Left hindlimb (tissue), 1 donor: Measurements from ENCODE around the gene PTGR3.

ENCODE experiments used
- DNase-seq: peaks from one replicate; pipeline ENCODE4 v3.0.0-alpha.2; 2018

Gene PTGR3

DNA sequence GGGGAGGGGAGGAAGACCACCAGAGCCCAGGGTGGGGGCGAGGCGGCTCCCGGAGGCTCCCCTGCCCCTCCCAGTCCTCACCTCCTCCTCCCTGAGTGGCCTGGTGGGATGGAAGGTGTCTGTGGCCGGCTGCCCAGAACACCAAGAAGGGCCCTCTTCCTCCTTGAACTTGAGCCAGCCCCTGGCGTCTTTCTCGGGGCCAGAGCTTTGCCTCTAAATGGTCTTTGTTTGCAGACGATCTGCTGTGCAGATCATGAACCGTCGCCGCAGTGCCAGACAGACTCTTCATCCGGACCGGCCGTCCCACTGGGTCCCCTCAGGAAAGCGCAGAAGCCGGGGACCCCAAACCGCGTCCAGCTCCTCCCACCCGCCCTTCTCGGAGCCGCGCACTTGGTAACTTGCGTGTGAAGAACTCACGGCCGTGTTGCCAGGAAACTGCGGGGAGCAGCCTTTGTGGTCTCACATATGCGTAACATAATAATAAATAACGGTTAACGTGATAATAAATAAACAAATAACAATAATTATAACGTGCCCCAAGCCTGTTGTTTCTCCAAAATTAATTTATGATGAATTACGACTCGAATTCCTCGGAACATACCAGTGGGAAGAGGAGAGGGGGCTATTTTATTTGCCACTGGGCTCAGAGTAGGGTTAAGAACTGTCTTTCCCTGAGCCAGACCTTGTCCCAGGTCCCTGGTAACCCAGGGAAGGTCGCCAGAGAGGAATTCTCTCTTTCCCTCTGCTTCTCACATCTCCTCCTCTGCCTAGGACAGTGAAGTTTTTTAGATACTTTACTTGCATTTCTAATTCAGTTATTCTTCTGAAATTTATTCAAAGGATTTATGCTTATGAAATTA lies 41.0 kb downstream of the PTGR3 start:
- DNase-seq: no peak

DNA sequence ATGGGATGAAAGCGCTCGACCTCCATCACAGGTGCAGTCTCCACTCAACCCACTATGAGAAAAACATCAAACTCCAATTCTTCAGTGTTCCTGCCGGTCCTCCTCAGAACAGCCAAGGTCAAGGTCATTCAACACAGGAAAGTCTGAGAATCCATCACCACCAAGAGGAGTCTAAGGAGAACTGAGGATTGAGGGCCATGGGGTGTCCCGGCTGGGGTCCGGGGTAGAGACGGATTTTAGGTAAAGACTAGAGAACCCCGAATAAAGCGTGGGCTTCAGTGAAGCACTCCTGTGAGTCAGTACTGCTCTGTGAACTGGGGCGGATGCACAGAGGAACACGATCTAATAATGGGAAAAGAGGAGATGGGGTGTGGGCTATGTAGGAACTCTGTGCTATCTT lies 41.8 kb downstream of the PTGR3 start:
- no peak for DNase-seq

DNA sequence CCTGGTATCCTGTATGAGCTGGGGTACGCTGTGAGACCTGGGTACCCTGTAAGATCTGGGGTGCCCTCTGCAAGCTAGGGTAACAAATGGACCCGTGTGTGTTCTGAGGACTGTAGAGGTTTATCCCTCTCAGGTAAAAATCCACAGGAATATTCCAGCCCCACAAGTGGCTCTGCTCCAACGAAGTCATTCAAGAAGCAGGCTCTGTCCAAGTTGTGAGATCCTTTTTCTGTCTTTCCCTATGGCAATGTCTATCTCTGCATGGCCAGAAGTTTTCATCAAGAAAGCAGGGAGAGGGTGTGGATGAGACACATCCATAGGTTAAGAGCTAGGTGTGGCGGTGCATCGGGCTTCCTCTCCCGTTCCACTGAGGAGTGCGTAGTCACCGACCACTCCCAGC lies 43.0 kb downstream of the PTGR3 start:
- DNase-seq: no peak

- DNase-seq: no peak
Measured at GRCh38 chr18:75164479-75164878, 44.5 kb downstream of the PTGR3 start.

- DNase-seq: no peak
Measured at GRCh38 chr18:75163736-75164135, 45.2 kb downstream of the PTGR3 start.

GRCh38 chr18:75162978-75163377 lies 46.0 kb downstream of the PTGR3 start:
- no peak for DNase-seq

DNA sequence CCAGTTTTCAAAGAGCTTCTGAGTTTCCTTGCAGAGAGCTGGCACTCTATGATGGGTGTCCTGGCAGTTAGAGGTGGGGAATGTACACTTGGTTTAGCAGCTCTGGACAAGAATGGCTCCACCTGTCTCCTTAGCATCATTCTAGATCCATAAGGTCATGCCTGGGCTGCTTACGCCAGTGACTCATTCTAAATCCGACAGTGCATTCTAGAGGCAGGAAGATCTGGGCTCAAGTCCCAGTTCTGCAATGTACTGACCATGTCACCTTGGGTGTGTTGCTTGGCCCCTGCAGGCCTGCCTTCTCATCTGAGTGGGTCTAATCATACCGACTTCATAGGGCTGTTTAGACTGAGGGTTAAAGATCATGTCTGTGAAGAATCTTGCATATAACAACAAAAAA lies 46.5 kb downstream of the PTGR3 start:
- DNase-seq: no peak

DNA sequence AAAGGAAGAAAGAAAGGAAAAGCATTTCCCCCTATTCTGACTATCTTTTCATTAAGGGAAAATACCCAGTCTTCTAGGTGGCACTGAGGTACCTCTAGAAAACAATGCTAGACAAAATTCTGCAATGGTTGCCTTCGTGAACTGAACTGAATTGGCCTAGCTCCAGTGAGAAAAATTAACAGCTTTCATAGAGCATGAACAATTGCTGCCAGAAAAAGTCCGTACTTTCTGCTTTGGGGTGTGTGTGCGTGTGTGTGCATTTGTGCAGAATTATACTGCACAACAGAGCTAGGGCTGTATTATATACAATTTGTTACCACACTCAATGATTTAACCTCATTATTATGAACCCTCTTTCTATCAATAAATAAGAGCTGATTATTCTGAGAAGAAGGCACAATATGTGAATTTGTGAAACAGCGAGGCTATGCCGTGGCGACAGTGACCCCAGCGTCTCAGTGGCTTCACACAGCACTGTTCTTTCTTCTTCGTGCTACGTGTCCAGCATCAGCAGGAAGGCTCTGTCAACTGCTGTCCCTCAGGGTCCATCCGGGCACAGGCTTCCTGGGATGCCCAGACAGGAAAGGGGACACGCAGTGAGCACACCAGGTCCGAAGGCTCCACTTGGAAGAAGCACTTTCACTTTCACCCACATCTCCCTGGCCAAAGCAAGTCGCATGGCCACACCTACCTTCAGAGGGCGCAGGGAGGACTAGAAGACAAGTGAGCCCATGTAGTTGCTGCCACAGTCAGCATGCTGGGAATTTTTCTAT lies 47.5 kb downstream of the PTGR3 start:
- no peak for DNase-seq

DNA sequence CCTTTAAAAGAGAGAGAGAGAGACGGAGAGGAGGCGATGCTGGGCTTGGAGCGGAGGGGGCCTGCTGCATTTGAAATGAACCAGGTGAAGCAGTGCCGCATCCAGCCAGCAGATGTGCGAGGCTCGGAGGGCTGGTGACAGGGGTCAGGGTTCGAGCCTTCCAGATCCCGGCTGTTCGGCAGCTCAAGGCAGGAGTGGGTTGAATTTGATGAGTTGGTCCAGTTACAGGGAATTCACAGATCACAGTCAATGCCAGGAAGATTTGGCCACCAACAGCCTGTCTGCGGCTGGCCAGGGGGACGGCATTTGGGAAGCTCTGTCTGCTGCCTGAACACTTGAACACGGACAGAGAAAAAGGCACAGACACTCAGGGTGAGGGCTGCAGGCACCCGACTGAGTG lies 48.6 kb downstream of the PTGR3 start:
- no peak for DNase-seq

DNA sequence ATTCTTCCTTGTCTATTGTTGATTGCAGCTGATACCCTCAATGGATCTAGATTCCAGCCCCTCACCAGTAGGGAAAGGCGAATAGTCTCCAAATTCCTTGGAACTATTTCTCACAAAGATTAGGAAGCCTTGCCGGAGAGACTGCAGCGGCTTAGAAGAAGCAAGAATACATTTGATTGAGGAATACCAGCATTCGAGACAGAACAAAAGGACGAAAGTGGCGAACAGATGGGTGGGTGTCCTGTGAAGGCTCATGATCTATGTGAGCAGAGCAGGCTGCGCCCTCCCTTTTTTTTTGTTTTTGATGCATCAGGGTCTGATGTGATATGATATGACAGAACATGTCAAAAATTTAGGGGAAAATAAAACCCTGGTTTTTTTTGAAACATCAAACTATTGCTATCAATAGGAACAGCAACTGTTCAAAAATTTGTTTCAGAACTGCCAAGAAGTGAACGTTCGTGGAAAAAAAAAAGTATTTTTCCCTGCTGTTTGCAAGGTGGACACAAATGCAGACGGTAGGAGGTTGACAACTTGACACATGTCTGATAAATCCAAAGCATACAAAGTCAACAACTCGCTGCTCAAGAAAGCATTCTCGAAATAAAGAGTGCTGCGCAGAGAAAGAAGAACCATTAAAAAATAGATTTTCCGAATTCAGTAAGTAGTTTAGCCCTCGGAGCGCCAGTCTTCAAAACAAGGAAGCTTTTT lies 49.1 kb downstream of the PTGR3 start:
- DNase-seq: no peak

- no peak for DNase-seq
Measured at GRCh38 chr18:75159238-75159518, 49.8 kb downstream of the PTGR3 start.
